22Rv1 (cell line): Measurements from ENCODE around the gene DUSP19.
A peak's percentile ranks its signal among the peaks of the same experiment; 100 is the strongest.

ENCODE experiments used
- H3K27ac ChIP-seq: fragments of 450-650 bp; 2 replicates; pipeline ENCODE4 v1.5.1; 2017
- CTCF ChIP-seq: fragments of 450-650 bp; IDR thresholded peaks from 2 replicates; pipeline ENCODE4 v1.5.1; 2017; ENCODE audit warnings: mild to moderate bottlenecking
- ZFX ChIP-seq: fragments of 450-650 bp; IDR thresholded peaks from 2 replicates; pipeline ENCODE4 v1.6.1; 2017; ENCODE audit warnings: antibody characterized with exemption, borderline replicate concordance

The DUSP19 gene

GRCh38 chr2:183123117-183123958, 44.8 kb downstream of the DUSP19 start:
- H3K27ac ChIP-seq = peak overlapping the region; percentile 94
- no peak for TF ChIP-seq CTCF
- TF ChIP-seq ZFX = no peak

DNA sequence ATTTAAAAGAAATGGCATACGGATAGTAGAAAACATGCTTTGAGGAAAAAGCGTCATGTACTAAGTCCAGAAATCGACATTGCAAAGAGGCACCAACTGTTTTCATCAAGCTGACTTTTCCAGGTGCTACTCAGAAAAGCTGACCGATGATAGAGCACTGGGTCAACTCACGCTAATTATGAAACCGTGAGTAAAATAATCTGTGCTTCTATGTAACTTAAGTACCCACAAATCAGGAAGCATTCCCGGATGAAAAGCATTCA, 45.3 kb downstream of the DUSP19 start:
- TF ChIP-seq ZFX (no peak), CTCF (no peak)
- peak overlapping the region; percentile 94 for H3K27ac ChIP-seq

- TF ChIP-seq CTCF (no peak), ZFX (no peak)
Observed at GRCh38 chr2:183124222-183124956, 45.8 kb downstream of the DUSP19 start, which contains the start of gene NUP35. TSS of gene NUP35 (plus strand) at chr2:183124443. CDS start at chr2:183124458, 15 bp downstream.

GRCh38 chr2:183124957-183125255, 46.4 kb downstream of the DUSP19 start:
- no peak for TF ChIP-seq CTCF
- no peak for TF ChIP-seq ZFX
- peak overlapping the region; percentile 94 for H3K27ac ChIP-seq

More at GRCh38 chr2:183124222-183124956, 45.8 kb downstream of the DUSP19 start, which contains the start of gene NUP35:
- H3K27ac ChIP-seq = peak within 1 kb of the TSS; percentile 94

DNA sequence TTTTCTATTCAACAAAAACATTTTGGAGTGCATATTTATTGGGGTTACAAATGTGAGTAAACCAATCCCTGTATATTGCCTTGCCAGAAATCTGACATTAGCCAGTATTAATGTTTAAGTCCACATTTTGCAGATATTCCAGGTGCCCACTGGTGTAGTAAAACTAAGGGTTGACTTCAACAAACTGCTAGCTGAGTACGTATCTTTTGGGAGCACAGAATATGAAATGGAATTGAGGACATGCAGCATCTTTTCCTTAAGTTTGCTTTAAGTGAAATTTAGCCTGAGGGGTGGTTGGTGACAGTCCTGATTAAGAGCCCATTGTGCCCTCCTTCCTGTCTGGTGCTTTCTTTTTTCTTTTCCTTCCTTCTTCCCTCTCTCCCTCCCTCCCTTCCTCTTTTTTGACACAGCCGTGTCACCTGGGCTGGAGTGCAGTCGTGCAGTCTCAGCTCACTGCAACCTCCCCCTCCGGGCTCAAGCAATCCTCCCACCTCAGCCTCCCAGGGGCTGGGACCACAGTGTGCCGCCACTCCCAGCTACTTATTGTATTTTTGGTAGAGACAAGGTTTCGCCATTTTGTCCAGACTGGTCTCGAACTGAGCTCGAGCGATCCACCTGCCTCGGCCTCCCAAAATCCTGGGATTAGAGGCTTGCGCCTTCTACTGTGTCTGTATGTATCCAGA, 47.3 kb downstream of the DUSP19 start:
- no peak for TF ChIP-seq ZFX
- no peak for TF ChIP-seq CTCF
- H3K27ac ChIP-seq = peak overlapping the region; percentile 94

DNA sequence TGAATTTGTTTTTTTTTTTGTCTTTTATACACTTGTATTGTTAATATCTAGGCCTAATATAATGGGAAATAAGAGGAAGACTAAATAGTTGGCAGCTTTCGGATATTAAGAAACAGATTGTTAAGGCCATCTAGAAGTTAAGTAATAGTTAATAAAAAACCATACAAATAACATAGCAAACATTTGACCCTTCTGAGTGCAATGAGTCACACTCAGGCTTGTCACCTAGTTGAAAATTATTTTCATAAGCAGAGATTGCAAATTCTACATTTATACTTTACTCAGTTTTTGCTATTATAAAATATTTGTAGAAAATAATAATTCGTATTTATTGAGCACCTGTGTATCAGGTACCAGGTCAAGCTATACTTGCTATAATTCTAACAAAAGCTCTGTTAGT, 48.1 kb downstream of the DUSP19 start:
- TF ChIP-seq ZFX = no peak
- TF ChIP-seq CTCF = no peak
- no peak overlapping the region for H3K27ac ChIP-seq
